GM19023 (cell line): ENCODE measurements around the gene VAMP8.
"Not testable (repeated sequence)": the region's sequence is repeated elsewhere in the genome, so short reads cannot be mapped to it uniquely, and the experiment has no call there.

Source experiments
- ATAC-seq: cut with Tn5 transposase; IDR thresholded peaks from one replicate; pipeline ENCODE4 v1.9.1; 2021; ENCODE audit warnings: mild to moderate bottlenecking, moderate library complexity; ENCODE audit not compliant: unreplicated experiment

Gene VAMP8

GRCh38 chr2:85577386-85578242 is at the start of gene VAMP8:
VAMP8 (plus strand) TSS chr2:85577586; CDS start chr2:85577647, 61 bp downstream.
- ATAC-seq: peak; percentile 62

- no peak for ATAC-seq
These were observed 49.6 kb upstream of the VAMP8 start for GRCh38 chr2:85527787-85528186.

- ATAC-seq: no peak
These were observed 49.0 kb upstream of the VAMP8 start for GRCh38 chr2:85528355-85528754.

DNA sequence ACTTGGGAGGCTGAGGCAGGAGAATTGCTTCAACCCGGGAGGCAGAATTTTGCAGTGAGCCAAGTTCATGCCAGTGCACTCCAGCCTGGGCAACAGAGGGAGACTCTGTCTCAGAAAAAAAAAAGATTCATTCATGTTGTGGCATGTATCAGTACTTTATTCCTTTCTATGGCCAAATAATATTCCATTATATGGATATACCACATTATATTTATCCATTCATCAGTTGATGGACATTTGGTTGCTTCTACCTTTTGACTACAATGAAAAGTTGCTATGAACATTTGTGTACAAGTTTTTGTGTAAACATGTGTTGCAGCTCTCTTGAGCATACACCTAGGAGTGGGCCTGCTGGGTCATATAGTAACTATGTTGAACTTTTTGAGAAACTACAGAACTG is 47.6 kb upstream of the VAMP8 start:
- ATAC-seq: no peak

- ATAC-seq: no peak
These were observed 45.8 kb upstream of the VAMP8 start for GRCh38 chr2:85531589-85531988.

- ATAC-seq: no peak
These were observed 43.3 kb upstream of the VAMP8 start for GRCh38 chr2:85534099-85534498.

GRCh38 chr2:85534881-85535280 is 42.5 kb upstream of the VAMP8 start:
- ATAC-seq: no peak

GRCh38 chr2:85536479-85536878 is 40.9 kb upstream of the VAMP8 start:
- no peak for ATAC-seq

- no peak for ATAC-seq
These were observed 39.5 kb upstream of the VAMP8 start for GRCh38 chr2:85537600-85538506.

DNA sequence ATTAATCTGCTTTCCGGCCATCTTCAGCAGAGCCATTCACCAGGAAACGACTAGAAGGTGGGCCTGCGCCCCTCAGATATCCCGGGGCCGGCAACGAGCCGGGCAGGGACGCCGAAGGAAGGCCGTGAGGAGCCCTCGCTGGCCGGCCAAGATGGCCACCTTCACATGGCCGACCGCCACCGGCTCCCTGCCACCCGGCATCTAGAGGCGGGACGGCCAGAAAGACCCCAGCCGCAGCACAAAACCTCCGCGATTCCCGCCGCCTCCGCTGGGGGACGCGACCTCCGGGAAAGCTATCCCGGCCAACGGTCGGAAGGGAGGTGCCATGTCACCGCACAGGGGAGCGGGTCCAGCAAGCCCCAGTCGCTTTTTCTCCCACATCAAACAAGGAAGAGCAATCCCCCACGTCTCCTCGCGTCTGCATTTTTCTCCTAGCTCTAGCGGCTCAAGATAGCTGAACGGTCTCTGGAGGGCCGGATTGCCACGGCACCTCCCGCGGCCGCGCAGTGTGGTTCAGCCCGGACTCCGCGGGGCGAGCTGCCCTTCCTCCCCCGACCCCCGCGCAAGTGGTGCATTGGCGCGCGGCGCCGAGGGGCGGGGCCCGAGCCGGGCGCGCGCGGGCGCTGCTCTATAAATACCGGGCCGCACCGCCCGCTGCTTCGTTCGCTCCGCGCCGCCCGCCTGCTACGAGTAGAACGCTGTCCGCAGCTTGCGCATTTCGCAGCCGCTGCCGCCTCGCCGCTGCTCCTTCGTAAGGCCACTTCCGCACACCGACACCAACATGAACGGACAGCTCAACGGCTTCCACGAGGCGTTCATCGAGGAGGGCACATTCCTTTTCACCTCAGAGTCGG is 38.7 kb upstream of the VAMP8 start, which contains the start of gene MAT2A:
Gene MAT2A (plus strand): TSS at position 662 of the 854 bp plus-strand sequence. CDS start 120 bp downstream, at position 782.
- ATAC-seq: peak; percentile 72

DNA sequence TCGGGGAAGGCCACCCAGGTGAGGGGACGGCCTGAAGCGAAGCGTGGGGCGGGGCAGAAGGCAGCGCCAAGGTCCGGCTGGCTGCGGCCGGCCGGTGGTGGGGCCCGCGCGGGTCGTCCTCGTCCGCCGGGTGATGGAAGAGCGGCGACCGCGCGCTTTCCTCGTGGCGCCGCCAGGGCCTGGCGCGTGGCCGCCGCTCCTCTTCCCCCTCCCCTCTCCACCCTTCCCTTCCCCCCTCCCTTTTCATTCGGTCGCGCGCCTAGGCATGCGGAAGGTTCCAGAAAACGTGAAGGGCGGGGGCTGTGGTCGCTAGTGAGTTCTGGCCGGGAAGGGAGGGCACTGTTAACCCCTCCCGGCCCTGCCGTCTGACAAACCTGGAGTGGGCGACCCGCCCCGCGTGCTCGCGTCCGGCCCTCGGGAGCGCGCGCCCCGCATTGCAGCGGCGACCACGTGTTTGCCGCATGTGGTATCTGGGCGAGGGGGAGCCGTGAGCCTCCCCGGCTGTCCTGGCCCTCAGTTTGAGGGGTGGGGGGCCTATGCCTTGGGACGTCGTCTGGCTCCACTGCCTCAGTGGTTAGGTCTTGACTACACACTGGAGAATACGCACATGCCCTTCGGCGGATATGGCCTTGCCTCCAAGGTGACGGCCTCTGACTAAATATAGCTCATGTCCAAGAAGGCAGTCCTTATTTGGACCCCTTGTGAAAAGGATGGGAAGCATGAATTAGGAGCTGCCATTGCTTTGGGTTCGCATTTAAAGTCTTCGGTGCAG is 37.8 kb upstream of the VAMP8 start:
- peak; percentile 39 for ATAC-seq

- ATAC-seq: no peak
These were observed 37.2 kb upstream of the VAMP8 start for GRCh38 chr2:85540133-85540648.

DNA sequence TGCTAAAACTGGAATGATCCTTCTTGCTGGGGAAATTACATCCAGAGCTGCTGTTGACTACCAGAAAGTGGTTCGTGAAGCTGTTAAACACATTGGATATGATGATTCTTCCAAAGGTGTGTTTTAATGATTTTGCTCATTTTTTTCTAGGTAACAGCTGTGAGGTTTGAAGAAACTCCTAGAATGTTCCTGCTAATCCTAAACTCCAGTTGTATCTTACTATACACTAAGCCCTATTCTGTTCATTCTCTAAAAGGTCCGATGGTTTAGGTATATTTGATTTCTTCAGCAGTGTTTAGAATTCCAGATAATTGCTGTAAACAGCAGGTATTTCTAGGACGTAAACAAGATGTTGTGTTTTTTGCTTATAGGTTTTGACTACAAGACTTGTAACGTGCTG is 36.1 kb upstream of the VAMP8 start:
- ATAC-seq: no peak

DNA sequence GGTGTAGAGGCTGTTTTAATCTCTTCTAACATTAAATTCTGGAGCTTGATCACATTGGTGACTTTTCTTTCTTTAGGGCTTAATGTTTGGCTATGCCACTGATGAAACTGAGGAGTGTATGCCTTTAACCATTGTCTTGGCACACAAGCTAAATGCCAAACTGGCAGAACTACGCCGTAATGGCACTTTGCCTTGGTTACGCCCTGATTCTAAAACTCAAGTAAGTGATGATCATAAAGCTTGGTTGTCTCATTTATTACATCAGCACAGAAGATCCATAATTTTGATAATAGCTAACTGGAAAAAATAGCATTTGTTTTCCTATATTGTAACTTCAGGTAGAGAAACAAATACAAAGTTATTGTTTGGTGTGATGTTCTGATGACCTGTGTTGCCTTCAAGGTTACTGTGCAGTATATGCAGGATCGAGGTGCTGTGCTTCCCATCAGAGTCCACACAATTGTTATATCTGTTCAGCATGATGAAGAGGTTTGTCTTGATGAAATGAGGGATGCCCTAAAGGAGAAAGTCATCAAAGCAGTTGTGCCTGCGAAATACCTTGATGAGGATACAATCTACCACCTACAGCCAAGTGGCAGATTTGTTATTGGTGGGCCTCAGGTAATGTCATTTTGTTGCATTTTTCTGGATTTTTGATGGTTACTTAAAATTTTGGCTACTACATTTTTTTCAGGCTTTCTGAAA is 35.5 kb upstream of the VAMP8 start:
- ATAC-seq: no peak

GRCh38 chr2:85542777-85543176 is 34.6 kb upstream of the VAMP8 start:
- no peak for ATAC-seq

DNA sequence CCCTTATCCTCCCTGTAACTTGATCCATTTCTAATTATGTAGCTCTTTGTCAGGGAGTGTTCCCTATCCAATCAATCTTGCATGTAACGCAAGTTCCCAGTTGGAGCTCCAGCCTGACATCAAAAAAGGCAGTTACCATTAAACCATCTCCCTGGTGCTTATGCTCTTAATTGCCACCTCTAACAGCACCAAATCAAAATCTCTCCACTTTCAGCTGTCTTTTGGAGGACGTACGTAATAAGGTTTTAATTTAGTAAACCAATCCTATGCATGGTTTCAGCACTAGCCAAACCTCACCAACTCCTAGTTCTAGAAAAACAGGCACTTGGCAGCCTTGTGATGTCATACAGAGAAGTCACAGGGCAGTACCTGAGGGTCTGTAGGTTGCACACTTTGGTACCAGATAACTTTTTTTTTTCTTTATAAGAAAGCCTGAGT is 33.1 kb upstream of the VAMP8 start:
- not testable (repeated sequence) for ATAC-seq

DNA sequence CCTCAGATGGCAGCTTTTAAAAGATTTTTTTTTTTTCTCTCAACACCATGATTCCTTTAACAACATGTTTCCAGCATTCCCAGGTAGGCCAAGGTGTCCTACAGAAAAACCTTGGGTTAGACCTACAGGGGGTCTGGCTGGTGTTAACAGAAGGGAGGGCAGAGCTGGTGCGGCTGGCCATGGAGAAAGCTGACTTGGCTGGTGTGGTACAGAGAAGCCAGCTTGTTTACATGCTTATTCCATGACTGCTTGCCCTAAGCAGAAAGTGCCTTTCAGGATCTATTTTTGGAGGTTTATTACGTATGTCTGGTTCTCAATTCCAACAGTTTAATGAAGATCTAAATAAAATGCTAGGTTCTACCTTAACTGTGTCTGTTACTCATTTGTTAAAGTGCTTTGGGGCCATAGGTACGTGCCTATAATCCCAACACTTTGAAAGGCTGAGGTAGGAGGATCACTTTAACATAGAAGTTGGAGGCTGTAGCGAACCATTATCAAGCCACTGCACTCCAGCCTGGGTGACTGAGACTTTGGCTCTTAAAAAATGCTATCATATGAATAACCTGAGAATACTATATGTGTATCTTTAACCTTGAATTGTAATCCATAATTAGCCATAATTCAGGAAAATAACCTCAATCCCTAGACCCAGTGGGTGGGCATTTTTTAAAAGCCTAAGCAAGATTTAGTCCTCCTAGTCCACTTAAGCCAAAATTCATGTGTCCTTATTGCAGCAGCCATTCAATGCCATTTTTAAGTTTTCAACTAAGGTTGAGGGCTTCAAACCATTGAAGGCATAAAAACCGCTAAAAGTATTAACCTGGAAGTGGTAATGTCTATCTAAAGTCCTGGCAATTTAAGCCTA is 32.2 kb upstream of the VAMP8 start:
- ATAC-seq: not testable (repeated sequence)

DNA sequence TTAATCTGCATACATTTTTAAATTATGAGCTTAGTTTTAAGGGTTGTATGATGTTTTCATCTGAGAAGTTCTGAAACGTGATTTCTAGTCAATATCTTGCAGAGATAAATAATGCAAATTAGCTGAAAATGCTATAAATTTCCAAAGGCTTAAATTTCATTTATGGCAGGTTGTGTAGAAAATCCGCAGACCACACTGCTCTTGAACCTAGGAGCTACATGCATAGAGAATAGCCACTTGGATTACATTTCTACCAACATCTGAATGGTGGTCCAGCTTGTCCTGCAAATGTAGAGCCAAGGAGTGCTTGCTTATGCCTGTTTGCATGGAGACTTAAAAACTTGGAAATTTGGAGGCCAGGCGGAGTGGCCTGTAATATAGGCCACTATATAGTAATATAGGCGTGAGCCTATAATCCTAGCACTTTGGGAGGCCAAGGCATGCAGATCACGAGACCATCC is 31.6 kb upstream of the VAMP8 start:
- no peak for ATAC-seq
